ENCODE data around the gene HLF. TPM values are rescaled to one million over a fixed set of nuclear protein-coding genes. Genes with fewer than 3 reads are reported as not detected.

HLF gene
- total RNA-seq, 4 donors from 2014 or later: 8.5 to 17.5 (median 13.3) TPM

DNA sequence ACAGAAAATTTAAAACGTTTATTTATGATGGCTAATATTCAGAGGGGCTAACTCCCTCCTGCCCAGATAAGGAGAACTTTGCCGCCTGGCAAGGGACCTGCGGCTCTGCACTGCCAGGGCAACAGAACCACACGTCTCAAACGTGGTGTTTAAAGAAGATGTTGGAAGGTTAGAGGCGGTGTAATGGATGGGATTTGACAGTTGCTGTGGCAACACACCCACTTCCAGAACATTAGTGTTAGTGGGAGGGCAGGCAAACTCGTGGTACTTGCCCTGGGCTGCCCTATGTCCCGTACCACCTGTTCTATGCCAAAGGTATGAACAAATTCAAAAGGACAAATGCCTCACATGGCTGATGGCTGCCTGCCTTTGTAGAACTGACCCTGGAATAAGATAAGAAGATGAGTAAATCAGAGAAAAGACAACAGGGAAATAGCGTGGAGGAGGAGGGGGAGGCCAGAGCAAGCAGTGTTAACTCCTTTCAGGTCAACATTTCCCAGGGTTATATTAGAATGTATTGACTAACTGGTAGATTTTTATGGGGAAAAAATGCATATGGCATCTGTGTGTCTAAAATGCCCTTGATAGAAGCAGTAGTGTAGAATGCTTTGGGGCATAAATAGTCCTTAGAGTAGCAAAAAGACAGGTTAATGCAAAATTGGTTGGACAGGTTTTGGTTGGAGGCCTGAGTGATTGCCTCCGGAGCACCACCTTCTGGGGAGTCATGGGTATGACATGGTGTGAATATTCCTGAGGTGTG, 30.8 kb downstream of the HLF start:
- peaks cover 0 to 11% (median 0%) of the 10 kb centered on the region in 4 donors for H3K4me1 ChIP-seq
- no peak overlapping the region for H3K4me3 ChIP-seq
- no peaks in the 10 kb centered on the region for H3K9me3 ChIP-seq
- in situ Hi-C loops (cut with MboI; ENCODE audit: low pct_ligation_motif_present in 1 of 4, low pct_unique_long_range_greater_than_20kb in 1 of 4, low sequenced_read_pairs in 3 of 4): loop anchor here in 2 of 4 donors (5.0 to 10.0 kb wide), 2 partner anchors 298 to 301 kb away; no protein-coding TSS in a partner anchor
- H3K27me3 ChIP-seq: no peaks in the 10 kb centered on the region
- 63 to 69% methylated on average over 6 to 10 of the region's 10 CpGs for WGBS, 2 donors (ENCODE audit: low coverage in 1 of 2)
- no peaks in the 10 kb centered on the region for H3K36me3 ChIP-seq
- intact Hi-C loops (cut with DNase I; ENCODE audit: low total_unique reads): loop anchor here (5.0 to 10.0 kb wide), 2 partner anchors 33 to 219 kb away; partner anchors contain the start of genes HLF and SMIM36
- peak; percentile 66 for DNase-seq
- no peak overlapping the region for H3K27ac ChIP-seq
- no peak for TF ChIP-seq POLR2A (IDR thresholded peaks at IDR 0.05)
- TF ChIP-seq, protein P1, sequence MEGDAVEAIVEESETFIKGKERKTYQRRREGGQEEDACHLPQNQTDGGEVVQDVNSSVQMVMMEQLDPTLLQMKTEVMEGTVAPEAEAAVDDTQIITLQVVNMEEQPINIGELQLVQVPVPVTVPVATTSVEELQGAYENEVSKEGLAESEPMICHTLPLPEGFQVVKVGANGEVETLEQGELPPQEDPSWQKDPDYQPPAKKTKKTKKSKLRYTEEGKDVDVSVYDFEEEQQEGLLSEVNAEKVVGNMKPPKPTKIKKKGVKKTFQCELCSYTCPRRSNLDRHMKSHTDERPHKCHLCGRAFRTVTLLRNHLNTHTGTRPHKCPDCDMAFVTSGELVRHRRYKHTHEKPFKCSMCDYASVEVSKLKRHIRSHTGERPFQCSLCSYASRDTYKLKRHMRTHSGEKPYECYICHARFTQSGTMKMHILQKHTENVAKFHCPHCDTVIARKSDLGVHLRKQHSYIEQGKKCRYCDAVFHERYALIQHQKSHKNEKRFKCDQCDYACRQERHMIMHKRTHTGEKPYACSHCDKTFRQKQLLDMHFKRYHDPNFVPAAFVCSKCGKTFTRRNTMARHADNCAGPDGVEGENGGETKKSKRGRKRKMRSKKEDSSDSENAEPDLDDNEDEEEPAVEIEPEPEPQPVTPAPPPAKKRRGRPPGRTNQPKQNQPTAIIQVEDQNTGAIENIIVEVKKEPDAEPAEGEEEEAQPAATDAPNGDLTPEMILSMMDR (IDR thresholded peaks at IDR 0.05): peak; percentile 83 to 90 (median 84)
- no peak for TF ChIP-seq EP300 (IDR thresholded peaks at IDR 0.05; ENCODE audit: low read depth)
- TF ChIP-seq POLR2AphosphoS5 (IDR thresholded peaks at IDR 0.05): no peak

DNA sequence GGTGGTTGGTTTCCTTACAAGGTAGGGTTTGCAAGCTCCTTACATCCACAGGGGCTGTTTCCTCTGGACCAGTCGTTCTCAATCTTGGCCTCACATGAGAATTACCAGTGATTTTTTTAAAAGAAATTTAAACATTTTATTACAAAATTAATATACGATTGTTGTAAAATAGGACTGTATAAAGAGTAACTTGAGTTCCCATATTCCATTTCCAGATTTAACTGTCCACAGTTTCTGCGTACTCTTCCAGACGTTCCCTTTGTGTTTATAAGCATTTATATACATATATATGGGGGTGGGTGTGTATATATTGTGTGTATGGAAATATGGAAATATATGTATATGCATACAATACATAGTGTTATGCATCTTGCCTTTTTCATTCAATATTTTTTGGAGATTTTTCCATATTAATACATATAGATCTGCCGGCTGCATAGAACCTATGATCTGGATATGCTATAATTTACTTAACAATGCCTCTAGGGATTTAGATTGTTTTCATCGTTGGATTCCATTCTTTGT, 31.5 kb downstream of the HLF start:
- TF ChIP-seq POLR2AphosphoS5 (IDR thresholded peaks at IDR 0.05): no peak
- no peak for TF ChIP-seq POLR2A (IDR thresholded peaks at IDR 0.05)
- TF ChIP-seq EP300 (IDR thresholded peaks at IDR 0.05; ENCODE audit: low read depth): no peak
- TF ChIP-seq, protein P1 (IDR thresholded peaks at IDR 0.05): no peak
- WGBS, 2 donors (ENCODE audit: low coverage in 1 of 2): 48 to 52% methylated on average over 6 of the region's 6 CpGs
- H3K9me3 ChIP-seq: no peaks in the 10 kb centered on the region
- H3K4me1 ChIP-seq: peaks cover 0 to 11% (median 0%) of the 10 kb centered on the region in 4 donors
- no peak for DNase-seq
- no peak overlapping the region for H3K27ac ChIP-seq
- no peaks in the 10 kb centered on the region for H3K27me3 ChIP-seq
- H3K4me3 ChIP-seq: no peak overlapping the region
- no peaks in the 10 kb centered on the region for H3K36me3 ChIP-seq
- in situ Hi-C loops (cut with MboI; ENCODE audit: low pct_ligation_motif_present in 1 of 4, low pct_unique_long_range_greater_than_20kb in 1 of 4, low sequenced_read_pairs in 3 of 4): loop anchor here in 2 of 4 donors (5.0 to 10.0 kb wide), 2 partner anchors 299 to 301 kb away; no protein-coding TSS in a partner anchor
- intact Hi-C loops (cut with DNase I; ENCODE audit: low total_unique reads): loop anchor here (5.0 to 10.0 kb wide), 2 partner anchors 34 to 219 kb away; partner anchors contain the start of genes HLF and SMIM36

DNA sequence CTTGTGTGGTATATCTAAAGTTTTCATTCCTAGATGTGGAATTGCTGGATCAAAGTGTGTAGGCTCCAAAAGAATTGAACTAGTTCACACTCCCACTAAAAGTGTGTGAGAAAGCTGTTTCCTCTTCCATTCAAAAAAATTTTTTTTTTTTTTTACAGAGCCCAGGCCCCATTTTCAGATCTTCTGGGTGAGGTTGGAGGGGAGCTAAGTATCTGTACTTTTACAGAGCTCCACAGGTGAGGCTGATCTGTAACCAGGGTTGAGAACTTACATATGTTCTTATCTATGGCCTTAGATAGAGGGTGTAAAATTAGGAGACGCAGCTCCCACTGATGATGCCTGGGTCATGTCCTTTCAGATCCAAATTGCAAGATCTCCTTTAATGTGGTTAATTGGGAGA, 31.9 kb downstream of the HLF start:
- DNase-seq: no peak
- intact Hi-C loops (cut with DNase I; ENCODE audit: low total_unique reads) (loop anchor here (5.0 to 10.0 kb wide), 2 partner anchors 34 to 218 kb away; partner anchors contain the start of genes HLF and SMIM36), in situ Hi-C loops (cut with MboI; ENCODE audit: low pct_ligation_motif_present in 1 of 4, low pct_unique_long_range_greater_than_20kb in 1 of 4, low sequenced_read_pairs in 3 of 4) (loop anchor here in 2 of 4 donors (5.0 to 10.0 kb wide), 2 partner anchors 299 to 302 kb away; no protein-coding TSS in a partner anchor)
- TF ChIP-seq, protein P1 (IDR thresholded peaks at IDR 0.05): no peak
- TF ChIP-seq POLR2A (IDR thresholded peaks at IDR 0.05) (no peak), EP300 (IDR thresholded peaks at IDR 0.05; ENCODE audit: low read depth) (no peak), POLR2AphosphoS5 (IDR thresholded peaks at IDR 0.05) (no peak)
- no peaks in the 10 kb centered on the region for H3K36me3 ChIP-seq
- no peak overlapping the region for H3K27ac ChIP-seq
- H3K4me3 ChIP-seq: no peak overlapping the region
- no peaks in the 10 kb centered on the region for H3K9me3 ChIP-seq
- no peaks in the 10 kb centered on the region for H3K27me3 ChIP-seq
- WGBS, 2 donors (ENCODE audit: low coverage in 1 of 2): 83 to 93% methylated on average over 1 of the region's 1 CpG
- peaks cover 0 to 14% (median 0%) of the 10 kb centered on the region in 4 donors for H3K4me1 ChIP-seq

DNA sequence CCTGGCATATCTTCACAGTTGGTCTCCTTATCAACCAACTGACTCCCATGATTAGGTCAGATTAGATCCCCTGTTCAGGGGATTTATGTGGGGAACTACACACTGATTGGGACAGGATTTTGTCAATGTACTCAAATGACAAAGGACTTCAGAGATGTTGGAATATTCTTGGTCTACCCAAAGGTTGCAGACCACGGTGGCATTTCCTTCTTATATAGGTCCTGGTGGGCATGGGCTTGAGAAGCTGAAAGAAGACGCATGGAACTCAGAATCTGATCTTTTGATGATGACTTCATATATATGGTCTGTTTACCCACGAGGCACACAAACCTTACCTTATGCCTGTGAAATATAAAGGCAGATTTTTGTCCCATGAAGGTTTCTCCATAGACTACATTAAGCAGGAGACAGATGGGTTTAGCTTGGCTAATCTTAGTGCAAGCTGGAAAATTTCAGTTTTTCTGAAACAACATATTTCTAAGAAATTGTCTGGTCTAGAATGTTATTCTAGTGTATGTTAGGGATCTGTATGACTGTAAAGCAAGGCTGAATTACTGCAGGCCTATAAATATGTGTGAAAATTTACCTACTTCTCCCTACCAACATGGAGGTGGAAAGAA, 33.5 kb downstream of the HLF start:
- intact Hi-C loops (cut with DNase I; ENCODE audit: low total_unique reads) (loop anchor here (5.0 to 10.0 kb wide), 2 partner anchors 36 to 217 kb away; partner anchors contain the start of genes HLF and SMIM36), in situ Hi-C loops (cut with MboI; ENCODE audit: low pct_ligation_motif_present in 1 of 4, low pct_unique_long_range_greater_than_20kb in 1 of 4, low sequenced_read_pairs in 3 of 4) (loop anchor here in 2 of 4 donors (5.0 to 10.0 kb wide), 2 partner anchors 301 to 303 kb away; no protein-coding TSS in a partner anchor)
- 78 to 93% methylated on average over 2 to 3 of the region's 3 CpGs for WGBS, 2 donors (ENCODE audit: low coverage in 1 of 2)
- Histone ChIP-seq H3K9me3 (no peaks in the 10 kb centered on the region), H3K4me1 (peaks cover 0 to 22% (median 0%) of the 10 kb centered on the region in 4 donors), H3K4me3 (no peak overlapping the region), H3K36me3 (no peaks in the 10 kb centered on the region), H3K27me3 (no peaks in the 10 kb centered on the region), H3K27ac (no peak overlapping the region)
- TF ChIP-seq POLR2AphosphoS5 (IDR thresholded peaks at IDR 0.05) (no peak), EP300 (IDR thresholded peaks at IDR 0.05; ENCODE audit: low read depth) (no peak), POLR2A (IDR thresholded peaks at IDR 0.05) (no peak)
- TF ChIP-seq, protein P1 (IDR thresholded peaks at IDR 0.05): no peak
- no peak for DNase-seq
